ENCODE measurements around the gene NOM1.

Gene NOM1

DNA sequence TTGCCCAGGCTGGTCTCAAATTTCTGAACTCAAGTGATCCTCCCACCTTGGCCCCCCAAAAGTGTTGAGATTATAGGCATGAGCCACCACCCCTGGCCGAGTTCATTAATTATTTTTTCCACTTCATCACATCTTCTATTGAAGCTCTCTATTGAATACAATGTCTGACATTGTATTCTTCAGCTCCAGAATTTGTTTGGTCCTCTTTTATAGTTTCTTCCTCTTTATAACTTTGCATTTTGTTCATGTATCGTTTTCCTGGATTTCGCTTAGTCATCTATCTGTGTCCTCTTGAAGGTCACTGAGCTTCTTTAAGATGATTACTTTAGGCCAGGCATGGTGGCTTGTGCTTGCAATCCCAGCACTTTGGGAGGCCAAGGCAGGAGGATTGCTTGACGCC is 30.2 kb downstream of the NOM1 start:
- H4K20me1 ChIP-seq (ENCODE audit: insufficient read depth, low read length): no peaks in the 10 kb centered on the region
- TF ChIP-seq EZH2 (optimal IDR thresholded peaks at IDR 0.05; ENCODE audit: low read depth, low read length) (no peak), EZH2phosphoT487 (IDR thresholded peaks at IDR 0.05; ENCODE audit: low read length) (no peak)
- TF ChIP-seq, protein P1, sequence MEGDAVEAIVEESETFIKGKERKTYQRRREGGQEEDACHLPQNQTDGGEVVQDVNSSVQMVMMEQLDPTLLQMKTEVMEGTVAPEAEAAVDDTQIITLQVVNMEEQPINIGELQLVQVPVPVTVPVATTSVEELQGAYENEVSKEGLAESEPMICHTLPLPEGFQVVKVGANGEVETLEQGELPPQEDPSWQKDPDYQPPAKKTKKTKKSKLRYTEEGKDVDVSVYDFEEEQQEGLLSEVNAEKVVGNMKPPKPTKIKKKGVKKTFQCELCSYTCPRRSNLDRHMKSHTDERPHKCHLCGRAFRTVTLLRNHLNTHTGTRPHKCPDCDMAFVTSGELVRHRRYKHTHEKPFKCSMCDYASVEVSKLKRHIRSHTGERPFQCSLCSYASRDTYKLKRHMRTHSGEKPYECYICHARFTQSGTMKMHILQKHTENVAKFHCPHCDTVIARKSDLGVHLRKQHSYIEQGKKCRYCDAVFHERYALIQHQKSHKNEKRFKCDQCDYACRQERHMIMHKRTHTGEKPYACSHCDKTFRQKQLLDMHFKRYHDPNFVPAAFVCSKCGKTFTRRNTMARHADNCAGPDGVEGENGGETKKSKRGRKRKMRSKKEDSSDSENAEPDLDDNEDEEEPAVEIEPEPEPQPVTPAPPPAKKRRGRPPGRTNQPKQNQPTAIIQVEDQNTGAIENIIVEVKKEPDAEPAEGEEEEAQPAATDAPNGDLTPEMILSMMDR (IDR thresholded peaks at IDR 0.05; ENCODE audit: low read length): no peak
- no peak overlapping the region for H2AFZ ChIP-seq (ENCODE audit: low read length)
- H3F3A ChIP-seq (ENCODE audit: insufficient read depth, low read length): no peaks in the 10 kb centered on the region
- H3K4me3 ChIP-seq (ENCODE audit: low read length): no peak overlapping the region
- H3K4me2 ChIP-seq (ENCODE audit: low read depth, low read length): no peak overlapping the region
- H3K36me3 ChIP-seq (replicated peaks; ENCODE audit: insufficient read depth, low read length): no peaks in the 10 kb centered on the region; the same call in 1 of the 2 replicates
- H3K27me3 ChIP-seq (replicated peaks; ENCODE audit: insufficient read depth, low read length): no peaks in the 10 kb centered on the region
- no peaks in the 10 kb centered on the region for H3K79me2 ChIP-seq (ENCODE audit: low read length)
- no peaks in the 10 kb centered on the region for H3K4me1 ChIP-seq (ENCODE audit: low read length)
- H3K9ac ChIP-seq (ENCODE audit: low read length): no peak overlapping the region
- no peak for DNase-seq
- H3K27ac ChIP-seq (ENCODE audit: low read length): no peak overlapping the region
- no peaks in the 10 kb centered on the region for H3K9me3 ChIP-seq (replicated peaks; ENCODE audit: insufficient read depth, low read length)
- H3K9me2 ChIP-seq (replicated peaks; ENCODE audit: insufficient read depth, low read length): no peaks in the 10 kb centered on the region

DNA sequence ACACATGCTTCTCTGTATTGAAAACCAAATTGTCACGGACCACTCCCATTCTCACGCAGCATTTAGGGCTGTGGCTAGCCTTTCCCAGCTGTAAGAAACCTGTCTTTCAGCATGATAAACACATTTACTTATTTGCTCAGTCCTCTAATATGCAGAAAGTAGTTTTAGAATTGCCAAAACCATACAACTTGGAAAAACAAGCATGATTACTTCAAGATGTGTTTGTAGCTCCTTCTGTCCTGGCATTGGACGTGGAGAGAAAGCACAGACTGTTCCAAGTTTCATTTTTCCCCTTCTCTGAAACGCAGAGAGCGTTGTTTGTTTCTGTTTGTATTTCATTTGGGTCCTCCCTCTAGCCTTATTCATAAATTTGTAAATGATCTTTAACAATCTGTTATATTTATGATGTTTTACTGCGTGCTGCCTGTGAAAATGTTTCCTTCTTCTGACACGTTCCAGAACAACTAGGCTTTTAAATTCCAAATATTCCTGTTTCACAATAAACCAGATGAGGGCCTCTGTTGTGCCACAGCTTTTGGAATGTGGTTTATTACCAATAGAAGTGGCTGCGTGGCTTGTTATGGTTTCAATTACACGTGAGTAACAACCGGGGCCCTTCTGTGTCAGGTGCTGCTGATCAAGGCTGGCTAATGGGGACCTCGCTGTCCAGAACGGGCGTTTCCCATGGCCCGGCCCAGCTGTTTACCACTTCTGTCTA is 34.8 kb downstream of the NOM1 start:
- no peak overlapping the region for H3K4me2 ChIP-seq (ENCODE audit: low read depth, low read length)
- DNase-seq: no peak
- no peaks in the 10 kb centered on the region for H3K27me3 ChIP-seq (replicated peaks; ENCODE audit: insufficient read depth, low read length)
- H3K79me2 ChIP-seq (ENCODE audit: low read length): no peaks in the 10 kb centered on the region
- H3K4me1 ChIP-seq (ENCODE audit: low read length): no peaks in the 10 kb centered on the region
- H3F3A ChIP-seq (ENCODE audit: insufficient read depth, low read length): no peaks in the 10 kb centered on the region
- H3K27ac ChIP-seq (ENCODE audit: low read length): no peak overlapping the region
- no peaks in the 10 kb centered on the region for H4K20me1 ChIP-seq (ENCODE audit: insufficient read depth, low read length)
- H3K9me3 ChIP-seq (replicated peaks; ENCODE audit: insufficient read depth, low read length): no peaks in the 10 kb centered on the region
- H3K4me3 ChIP-seq (ENCODE audit: low read length): no peak overlapping the region
- TF ChIP-seq, protein P1 (IDR thresholded peaks at IDR 0.05; ENCODE audit: low read length): no peak
- TF ChIP-seq EZH2phosphoT487 (IDR thresholded peaks at IDR 0.05; ENCODE audit: low read length) (no peak), EZH2 (optimal IDR thresholded peaks at IDR 0.05; ENCODE audit: low read depth, low read length) (no peak)
- no peaks in the 10 kb centered on the region for H3K36me3 ChIP-seq (replicated peaks; ENCODE audit: insufficient read depth, low read length)
- no peaks in the 10 kb centered on the region for H3K9me2 ChIP-seq (replicated peaks; ENCODE audit: insufficient read depth, low read length)
- no peak overlapping the region for H2AFZ ChIP-seq (ENCODE audit: low read length)
- no peak overlapping the region for H3K9ac ChIP-seq (ENCODE audit: low read length)

DNA sequence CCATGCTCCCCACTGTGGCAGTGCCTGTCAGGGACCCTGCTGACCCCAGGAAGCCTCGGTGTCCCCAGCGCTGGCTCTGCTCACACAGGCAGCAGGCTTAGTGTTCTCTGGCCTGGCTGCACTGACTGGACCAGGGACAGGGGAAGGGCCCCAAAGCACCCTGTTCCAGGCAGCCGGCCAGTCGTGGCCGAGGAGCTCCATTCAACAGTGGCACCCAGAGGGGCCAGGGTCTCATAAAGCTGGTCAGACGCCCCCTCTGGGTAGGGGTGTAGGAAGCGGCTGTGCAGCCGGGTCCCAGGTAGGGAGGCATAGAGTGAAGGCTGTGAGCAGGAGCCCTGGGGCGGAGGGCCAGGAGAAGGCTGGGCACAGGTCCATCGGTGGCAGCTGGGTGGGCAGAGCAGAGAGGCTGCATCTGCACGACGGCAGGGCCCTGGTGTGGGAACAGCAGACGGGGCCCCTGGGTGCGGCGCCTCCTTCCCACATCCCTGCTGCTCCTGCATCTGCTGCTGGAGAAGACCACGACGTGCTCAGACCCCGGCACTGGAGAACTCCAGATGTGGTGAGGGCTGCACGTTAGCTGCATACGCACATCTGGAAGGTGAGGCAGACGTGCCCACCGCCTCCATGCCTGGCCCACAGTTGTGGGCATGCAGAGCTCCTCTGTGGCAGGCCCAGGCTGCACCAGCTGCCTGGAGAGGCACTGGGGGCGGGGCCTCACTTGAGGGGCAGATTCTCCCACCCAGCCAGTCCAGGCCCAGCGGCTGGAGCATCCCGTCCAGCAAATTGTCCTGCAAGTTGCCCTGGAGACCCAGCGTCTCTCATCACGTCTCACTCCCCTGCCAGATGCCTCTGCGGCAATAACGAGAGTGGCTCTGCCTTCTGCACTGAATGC is 35.8 kb downstream of the NOM1 start:
- H3K9ac ChIP-seq (ENCODE audit: low read length): no peak overlapping the region
- no peak overlapping the region for H3K4me2 ChIP-seq (ENCODE audit: low read depth, low read length)
- no peak overlapping the region for H3K4me3 ChIP-seq (ENCODE audit: low read length)
- no peaks in the 10 kb centered on the region for H4K20me1 ChIP-seq (ENCODE audit: insufficient read depth, low read length)
- H3F3A ChIP-seq (ENCODE audit: insufficient read depth, low read length): no peaks in the 10 kb centered on the region
- H3K9me3 ChIP-seq (replicated peaks; ENCODE audit: insufficient read depth, low read length): no peaks in the 10 kb centered on the region
- H3K4me1 ChIP-seq (ENCODE audit: low read length): no peaks in the 10 kb centered on the region
- H3K79me2 ChIP-seq (ENCODE audit: low read length): no peaks in the 10 kb centered on the region
- peak; percentile 5 for DNase-seq
- TF ChIP-seq EZH2 (optimal IDR thresholded peaks at IDR 0.05; ENCODE audit: low read depth, low read length): no peak
- TF ChIP-seq, protein P1 (IDR thresholded peaks at IDR 0.05; ENCODE audit: low read length): no peak
- no peaks in the 10 kb centered on the region for H3K36me3 ChIP-seq (replicated peaks; ENCODE audit: insufficient read depth, low read length)
- no peak overlapping the region for H3K27ac ChIP-seq (ENCODE audit: low read length)
- H3K27me3 ChIP-seq (replicated peaks; ENCODE audit: insufficient read depth, low read length): no peaks in the 10 kb centered on the region
- H2AFZ ChIP-seq (ENCODE audit: low read length): no peak overlapping the region
- no peaks in the 10 kb centered on the region for H3K9me2 ChIP-seq (replicated peaks; ENCODE audit: insufficient read depth, low read length)
